SK-N-SH (cell line): ENCODE data around the gene MCRIP2. TPM values are rescaled to one million over a fixed set of nuclear protein-coding genes. Genes with fewer than 3 reads are reported as not detected.

Experiments
- CTCF ChIA-PET: fragments of 300-600, 350-600 bp; formaldehyde crosslinking; extraction: SDS; loops from one replicate; lab custom pipeline; 2021; lab: Yijun Ruan, JAX
- POLR2A ChIA-PET: fragments of 350-600 bp; sonication (Branson Sonifier 250); formaldehyde crosslinking; extraction: SDS; loops from one replicate; lab custom pipeline; 2020; ENCODE audit warnings: antibody characterized with exemption, inconsistent platforms; lab: Yijun Ruan, JAX
- DNase-seq: peaks from one replicate; pipeline ENCODE4 v3.0.0; 2012
- H2AFZ ChIP-seq: fragments of 200-600 bp; sonication (generic); 2 replicates; pipeline ENCODE4 v1.8.1; 2016; ENCODE audit warnings: antibody characterized with exemption, mild to moderate bottlenecking, low read depth
- H3F3A ChIP-seq: fragments of 200-600 bp; sonication (generic); replicated peaks from 2 replicates; pipeline ENCODE3; 2016; ENCODE audit warnings: antibody characterized with exemption, mild to moderate bottlenecking; ENCODE audit not compliant: insufficient read depth
- H3K27ac ChIP-seq, 2 experiments: fragments of 200-500 bp in 1 of 2; fragments of 200-600 bp in 1 of 2; sonication (Bioruptor generic) in 1 of 2; sonication (generic), shearing (Covaris generic) in 1 of 2; 2 replicates each; pipeline versions ENCODE4 v1.5.1 to v1.6.1; 2014 to 2016; ENCODE audit warnings: low read depth in 2 of 2, inconsistent platforms in 1 of 2, low read length in 1 of 2, mild to moderate bottlenecking in 1 of 2, mixed read lengths in 1 of 2
- H3K27me3 ChIP-seq: fragments of 200-600 bp; sonication (generic), shearing (Covaris generic); 2 replicates; pipeline ENCODE4 v1.6.1; 2016; ENCODE audit warnings: mixed run types; ENCODE audit not compliant: insufficient read depth
- H3K36me3 ChIP-seq, 2 experiments: fragments of 200-500 bp in 1 of 2; fragments of 200-600 bp in 1 of 2; sonication (Bioruptor generic) in 1 of 2; sonication (generic) in 1 of 2; replicated peaks in 1 of 2; 2 replicates each; pipeline versions ENCODE3 to v1.5.1; 2014 to 2016; ENCODE audit warnings: low read length in 1 of 2, mild to moderate bottlenecking in 1 of 2; ENCODE audit not compliant: insufficient read depth in 2 of 2, control insufficient read depth in 1 of 2
- H3K4me1 ChIP-seq, 2 experiments: fragments of 200-500 bp in 1 of 2; fragments of 200-600 bp in 1 of 2; sonication (Bioruptor generic) in 1 of 2; sonication (generic), shearing (Covaris generic) in 1 of 2; 2 replicates each; pipeline versions ENCODE4 v1.5.1 to v1.6.1; 2014 to 2016; ENCODE audit warnings: low read depth in 1 of 2, low read length in 1 of 2, mixed run types in 1 of 2; ENCODE audit not compliant: insufficient read depth in 2 of 2, control insufficient read depth in 1 of 2
- H3K4me2 ChIP-seq: fragments of 200-600 bp; sonication (generic), shearing (Covaris generic); 2 replicates; pipeline ENCODE4 v1.6.1; 2017; ENCODE audit warnings: mixed run types
- H3K4me3 ChIP-seq, 2 experiments: fragments of 200-500 bp in 1 of 2; fragments of 200-600 bp in 1 of 2; sonication (Bioruptor generic) in 1 of 2; sonication (generic), shearing (Covaris generic) in 1 of 2; 2 replicates each; pipeline versions ENCODE4 v1.5.1 to v1.8.1; 2014 to 2016; ENCODE audit warnings: low read depth in 2 of 2, inconsistent platforms in 1 of 2, low read length in 1 of 2, mild to moderate bottlenecking in 1 of 2, mixed read lengths in 1 of 2, moderate library complexity in 1 of 2
- H3K79me2 ChIP-seq: fragments of 200-600 bp; sonication (generic); 2 replicates; pipeline ENCODE4 v1.8.1; 2017; ENCODE audit warnings: mild to moderate bottlenecking; ENCODE audit not compliant: insufficient read depth
- H3K9ac ChIP-seq: fragments of 200-600 bp; sonication (generic); 2 replicates; pipeline ENCODE4 v1.6.1; 2017; ENCODE audit warnings: mixed run types
- H3K9me2 ChIP-seq: fragments of 200-600 bp; sonication (generic); 2 replicates; pipeline ENCODE4 v1.6.1; 2017; ENCODE audit warnings: mixed run types
- H3K9me3 ChIP-seq: fragments of 200-600 bp; sonication (generic); 2 replicates; pipeline ENCODE4 v1.6.1; 2017; ENCODE audit warnings: mixed run types, mild to moderate bottlenecking, moderate library complexity
- H4K20me1 ChIP-seq: fragments of 200-600 bp; sonication (generic); 2 replicates; pipeline ENCODE4 v1.6.1; 2017; ENCODE audit warnings: mild to moderate bottlenecking, mixed run types; ENCODE audit not compliant: insufficient read depth
- EP300 ChIP-seq, 2 experiments: IDR thresholded peaks; 2 replicates each; pipeline versions ENCODE4 v1.4.0 to v1.6.1; 2012; ENCODE audit warnings: borderline replicate concordance in 1 of 2, low read depth in 1 of 2, low read length in 1 of 2
- FOXJ3 ChIP-seq: sonication (generic); formaldehyde crosslinking; IDR thresholded peaks from 2 replicates; pipeline ENCODE4 v1.5.1; 2020; ENCODE audit warnings: mild to moderate bottlenecking, missing genetic modification reagents
- IRF3 ChIP-seq: fragments of 150-350 bp; IDR thresholded peaks from 2 replicates; pipeline ENCODE4 v1.6.1; 2016; ENCODE audit warnings: mild to moderate bottlenecking, low read depth, low read length
- MEF2A ChIP-seq: IDR thresholded peaks from 2 replicates; pipeline ENCODE4 v1.4.0; 2012; ENCODE audit warnings: low read depth, borderline replicate concordance
- MXI1 ChIP-seq: IDR thresholded peaks from 2 replicates; pipeline ENCODE4 v1.6.1; 2012; ENCODE audit warnings: mild to moderate bottlenecking, low read depth, low read length, improper control_type of control experiment
- NRF1 ChIP-seq: IDR thresholded peaks from 2 replicates; pipeline ENCODE4 v1.6.1; 2012; ENCODE audit warnings: low read depth, mild to moderate bottlenecking, low read length
- PBX3 ChIP-seq: IDR thresholded peaks from 2 replicates; pipeline ENCODE4; 2012
- RCOR1 ChIP-seq: fragments of 150-350 bp; IDR thresholded peaks from 2 replicates; pipeline ENCODE4 v1.6.1; 2017; ENCODE audit warnings: antibody characterized with exemption, low read length
- REST ChIP-seq: IDR thresholded peaks from 2 replicates; pipeline ENCODE4 v1.6.1; 2012; ENCODE audit warnings: mild to moderate bottlenecking, low read depth, low read length, moderate library complexity
- RFX5 ChIP-seq: IDR thresholded peaks from 2 replicates; pipeline ENCODE4 v1.6.1; 2012; ENCODE audit warnings: mild to moderate bottlenecking, improper control_type of control experiment, low read length
- SIN3A ChIP-seq: IDR thresholded peaks from 2 replicates; pipeline ENCODE4 v1.6.1; 2012; ENCODE audit warnings: low read depth, mild to moderate bottlenecking, low read length, moderate library complexity, borderline replicate concordance
- SMC3 ChIP-seq: IDR thresholded peaks from 2 replicates; pipeline ENCODE4 v1.6.1; 2012; ENCODE audit warnings: low read depth, low read length, improper control_type of control experiment
- TCF12 ChIP-seq: IDR thresholded peaks from 2 replicates; pipeline ENCODE4 v1.4.0; 2012
- TEAD4 ChIP-seq: IDR thresholded peaks from 2 replicates; pipeline ENCODE4 v1.4.0; 2012; ENCODE audit warnings: mild to moderate bottlenecking, borderline replicate concordance; ENCODE audit not compliant: insufficient read depth
- USF2 ChIP-seq: fragments of 150-350 bp; IDR thresholded peaks from 2 replicates; pipeline ENCODE4 v1.6.1; 2017; ENCODE audit warnings: antibody characterized with exemption, low read length, low read depth, borderline replicate concordance
- YY1 ChIP-seq: IDR thresholded peaks from 2 replicates; pipeline ENCODE4 v1.4.0; 2012; ENCODE audit warnings: low read depth, mild to moderate bottlenecking
- ZBTB33 ChIP-seq: IDR thresholded peaks from 2 replicates; pipeline ENCODE4 v1.4.0; 2012; ENCODE audit warnings: low read depth, borderline replicate concordance
- WGBS: methylation state at CpG from one replicate; pipeline ENCODE4 v1.1.6; 2017; ENCODE audit warnings: low lambda C conversion rate; 5-methylcytosine and 5-hydroxymethylcytosine counted together
- polyA plus RNA-seq, 3 experiments: library from polyadenylated mRNA; depleted of rRNA; stranded (reverse); fragments of >200 nt; gene quantifications; 2 replicates each; pipeline ENCODE4 v1.2.3, GENCODE V29; 2012

MCRIP2 gene
- polyA plus RNA-seq, 1 of the 3 experiments (the other 2 are of a cell fraction): 36.9 TPM

- ChIA-PET POLR2A (no interaction called here), CTCF (no interaction called here)
- TF ChIP-seq MXI1 (no peak), TCF12 (no peak), MEF2A (no peak), PBX3 (no peak), RFX5 (no peak), SIN3A (no peak), REST (no peak), USF2 (no peak), FOXJ3 (CRISPR knock-in tag) (no peak), RCOR1 (no peak), EP300 (IDR thresholded peaks at IDR 0.05; ENCODE audit: borderline replicate concordance in 1 of 2, low read depth in 1 of 2, low read length in 1 of 2) (no peak), TEAD4 (no peak), ZBTB33 (no peak), NRF1 (no peak), SMC3 (no peak), IRF3 (no peak), YY1 (no peak)
- Histone ChIP-seq H3K27ac (no peak overlapping the region), H3K36me3 (peaks cover 0 to 2% of the 10 kb centered on the region in 2 experiments), H3K4me2 (no peak overlapping the region), H3K9me2 (no peaks in the 10 kb centered on the region), H3K4me1 (no peaks in the 10 kb centered on the region), H3K79me2 (peaks cover 19% of the 10 kb centered on the region), H3K9ac (no peak overlapping the region), H3F3A (peaks cover 20% of the 10 kb centered on the region), H2AFZ (no peak overlapping the region), H3K4me3 (no peak overlapping the region), H4K20me1 (peaks cover 12% of the 10 kb centered on the region), H3K9me3 (no peaks in the 10 kb centered on the region), H3K27me3 (no peaks in the 10 kb centered on the region)
- 89% methylated on average over 29 of the region's 37 CpGs for WGBS
- DNase-seq: no peak
Measured at GRCh38 chr16:694863-695354, 53.3 kb downstream of the MCRIP2 start.
